ENCODE measurements around the gene DGKI. TPM values are rescaled to one million over a fixed set of nuclear protein-coding genes. Genes with fewer than 3 reads are reported as not detected.

The DGKI gene
- total RNA-seq, 1 experiment from 2014 or later: 0.55 TPM

DNA sequence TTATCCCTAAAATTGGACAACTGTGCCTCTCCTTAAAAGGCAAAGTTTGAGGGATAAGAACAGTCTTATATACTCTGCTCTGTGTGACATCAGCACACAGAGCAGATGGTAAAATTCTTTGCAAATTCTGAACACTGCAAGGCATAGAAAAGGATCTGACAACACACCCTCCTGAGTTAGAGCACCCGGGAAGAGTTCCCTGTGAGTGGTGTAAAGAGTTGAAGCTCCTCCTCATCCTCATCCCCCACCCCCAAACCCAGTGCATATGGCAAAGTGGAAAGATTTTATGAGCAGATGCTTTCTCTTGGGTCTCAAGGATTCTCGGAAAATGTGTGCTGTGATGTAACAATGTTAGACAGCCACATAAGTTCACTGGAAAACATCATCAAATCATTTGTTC, 40.0 kb upstream of the DGKI start:
- no peaks in the 10 kb centered on the region for H3K9me3 ChIP-seq (ENCODE audit: control insufficient read depth, low read depth, low read length)
- H3K79me1 ChIP-seq (ENCODE audit: insufficient read depth, low read depth, low read length, poor library complexity, severe bottlenecking): no peaks in the 10 kb centered on the region
- H3K36me3 Mint-ChIP-seq (ENCODE audit: insufficient read depth in 1 of 3, low read depth in 3 of 3): peaks cover 35 to 55% (median 51%) of the 10 kb centered on the region in 3 experiments
- H2AFZ ChIP-seq (ENCODE audit: low read length): no peak overlapping the region
- H3K4ac ChIP-seq (ENCODE audit: low read depth, low read length): no peak overlapping the region
- peaks cover 30 to 32% of the 10 kb centered on the region in 2 experiments for H3K4me1 Mint-ChIP-seq
- no peak overlapping the region for H3K4me3 Mint-ChIP-seq
- TF ChIP-seq, protein P1, sequence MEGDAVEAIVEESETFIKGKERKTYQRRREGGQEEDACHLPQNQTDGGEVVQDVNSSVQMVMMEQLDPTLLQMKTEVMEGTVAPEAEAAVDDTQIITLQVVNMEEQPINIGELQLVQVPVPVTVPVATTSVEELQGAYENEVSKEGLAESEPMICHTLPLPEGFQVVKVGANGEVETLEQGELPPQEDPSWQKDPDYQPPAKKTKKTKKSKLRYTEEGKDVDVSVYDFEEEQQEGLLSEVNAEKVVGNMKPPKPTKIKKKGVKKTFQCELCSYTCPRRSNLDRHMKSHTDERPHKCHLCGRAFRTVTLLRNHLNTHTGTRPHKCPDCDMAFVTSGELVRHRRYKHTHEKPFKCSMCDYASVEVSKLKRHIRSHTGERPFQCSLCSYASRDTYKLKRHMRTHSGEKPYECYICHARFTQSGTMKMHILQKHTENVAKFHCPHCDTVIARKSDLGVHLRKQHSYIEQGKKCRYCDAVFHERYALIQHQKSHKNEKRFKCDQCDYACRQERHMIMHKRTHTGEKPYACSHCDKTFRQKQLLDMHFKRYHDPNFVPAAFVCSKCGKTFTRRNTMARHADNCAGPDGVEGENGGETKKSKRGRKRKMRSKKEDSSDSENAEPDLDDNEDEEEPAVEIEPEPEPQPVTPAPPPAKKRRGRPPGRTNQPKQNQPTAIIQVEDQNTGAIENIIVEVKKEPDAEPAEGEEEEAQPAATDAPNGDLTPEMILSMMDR (conservative IDR thresholded peaks at IDR 0.05): no peak
- H3K18ac ChIP-seq (ENCODE audit: insufficient read length, low read depth, low read length): no peak overlapping the region
- H2BK12ac ChIP-seq (ENCODE audit: insufficient read length, low read depth, low read length): no peak overlapping the region
- H4K5ac ChIP-seq (ENCODE audit: insufficient read length, low read depth, low read length): no peak overlapping the region
- H4K20me1 ChIP-seq (ENCODE audit: control insufficient read depth, insufficient read depth, insufficient read length): no peaks in the 10 kb centered on the region
- WGBS (ENCODE audit: extremely low coverage, insufficient read length, low lambda C conversion rate): no CpG with 5 or more reads among the region's 2 CpGs
- H2BK20ac ChIP-seq (ENCODE audit: low read depth, low read length, poor library complexity, severe bottlenecking): no peak overlapping the region
- no peak overlapping the region for H2AK5ac ChIP-seq (ENCODE audit: insufficient read length, low read length)
- no peak overlapping the region for H2BK5ac ChIP-seq (ENCODE audit: insufficient read length, low read length)
- peaks cover 7% of the 10 kb centered on the region; the same call in 1 of the 2 replicates for H3K4me1 ChIP-seq (ENCODE audit: insufficient read depth, low read length)
- H3K9me3 Mint-ChIP-seq: peaks cover 7 to 8% of the 10 kb centered on the region in 2 experiments; a peak in 4 of 5 replicates
- H3K56ac ChIP-seq (ENCODE audit: insufficient read length, low read depth, low read length): no peak overlapping the region
- H3K23ac ChIP-seq (ENCODE audit: insufficient read length, low read depth, low read length): no peak overlapping the region
- H4K8ac ChIP-seq (replicated peaks; ENCODE audit: insufficient read length, low read depth, low read length): no peak overlapping the region
- H3K79me2 ChIP-seq (ENCODE audit: insufficient read depth, low read length): no peaks in the 10 kb centered on the region
- no peaks in the 10 kb centered on the region for H3K27me3 ChIP-seq (ENCODE audit: insufficient read depth, low read length)
- H3K27ac Mint-ChIP-seq: peak overlapping the region in 1 of 3 experiments; percentile 85; a peak in 4 of 7 replicates
- no peak for DNase-seq
- no peak overlapping the region for H3K4me2 ChIP-seq (ENCODE audit: insufficient read depth, insufficient read length, low read length)
- no peak overlapping the region for H3K27ac ChIP-seq (ENCODE audit: insufficient read length, low read depth, low read length)
- no peak overlapping the region for H4K91ac ChIP-seq (ENCODE audit: insufficient read length, low read depth, low read length)
- H2BK15ac ChIP-seq (ENCODE audit: low read depth, low read length): no peak overlapping the region
- H2BK120ac ChIP-seq (ENCODE audit: low read depth, low read length, poor library complexity, severe bottlenecking): no peak overlapping the region
- H3K23me2 ChIP-seq (ENCODE audit: insufficient read length, low read depth, low read length, poor library complexity, severe bottlenecking): no peaks in the 10 kb centered on the region
- H3K27me3 Mint-ChIP-seq (ENCODE audit: low read depth): no peaks in the 10 kb centered on the region; the same call in 1 of the 2 replicates
- no peak overlapping the region for H3K14ac ChIP-seq (ENCODE audit: insufficient read depth, low read length)
- no peak overlapping the region for H3K9ac ChIP-seq (ENCODE audit: extremely low read depth, insufficient read length, low read length)
- H3T11ph ChIP-seq (ENCODE audit: low read length): no peak overlapping the region
